GM19372 (cell line): ENCODE results near the gene RRAS.
"Not testable (repeated sequence)": the region's sequence is repeated elsewhere in the genome, so short reads cannot be mapped to it uniquely, and the experiment has no call there.

Experiments used
- ATAC-seq: cut with Tn5 transposase; IDR thresholded peaks from one replicate; pipeline ENCODE4 v1.9.1; 2021; ENCODE audit warnings: mild to moderate bottlenecking, low read depth, moderate library complexity; ENCODE audit not compliant: unreplicated experiment

Gene RRAS

GRCh38 chr19:49633273-49633672, 6.7 kb downstream of the RRAS start:
- ATAC-seq = not testable (repeated sequence)

- no peak for ATAC-seq
These were observed 7.4 kb downstream of the RRAS start for GRCh38 chr19:49632576-49632975.

GRCh38 chr19:49631610-49632192, 8.2 kb downstream of the RRAS start:
- no peak for ATAC-seq

- ATAC-seq = no peak
These were observed 8.8 kb downstream of the RRAS start for GRCh38 chr19:49631014-49631588.

- no peak for ATAC-seq
These were observed 10.3 kb downstream of the RRAS start for GRCh38 chr19:49629659-49630058.

- no peak for ATAC-seq
These were observed 13.7 kb downstream of the RRAS start for GRCh38 chr19:49626226-49626625.

GRCh38 chr19:49624967-49625910, 14.7 kb downstream of the RRAS start:
- ATAC-seq = no peak

- ATAC-seq = not testable (repeated sequence)
These were observed 22.1 kb downstream of the RRAS start for GRCh38 chr19:49617860-49618259.

GRCh38 chr19:49616945-49617344, 23.0 kb downstream of the RRAS start:
- no peak for ATAC-seq

GRCh38 chr19:49616532-49616931, 23.4 kb downstream of the RRAS start:
- no peak for ATAC-seq

GRCh38 chr19:49615861-49616260, 24.1 kb downstream of the RRAS start:
- ATAC-seq = no peak

- no peak for ATAC-seq
These were observed 25.7 kb downstream of the RRAS start for GRCh38 chr19:49614096-49614833.

- ATAC-seq = no peak
These were observed 26.6 kb downstream of the RRAS start for GRCh38 chr19:49613374-49613773.

GRCh38 chr19:49609499-49610092, 30.3 kb downstream of the RRAS start:
- ATAC-seq = no peak

- ATAC-seq = no peak
These were observed 34.3 kb downstream of the RRAS start for GRCh38 chr19:49605605-49606004.

- ATAC-seq = no peak
These were observed 37.1 kb downstream of the RRAS start for GRCh38 chr19:49602806-49603205.

- no peak for ATAC-seq
These were observed 38.4 kb downstream of the RRAS start for GRCh38 chr19:49601482-49602038.

- ATAC-seq = no peak
These were observed 40.3 kb downstream of the RRAS start for GRCh38 chr19:49599378-49600295.

- ATAC-seq = no peak
These were observed 42.3 kb downstream of the RRAS start for GRCh38 chr19:49597703-49597974.
